ENCODE data around the gene SLC25A11.

SLC25A11 gene

GRCh38 chr17:4893721-4894560 lies 45.9 kb downstream of the SLC25A11 start:
- no peak overlapping the region for H3K4me3 ChIP-seq (replicated peaks in 1 of 2; ENCODE audit: low read depth in 2 of 2, low read length in 2 of 2)
- DNase-seq (ENCODE audit: low read depth in 2 of 2): no peak
- TF ChIP-seq CTCF (IDR thresholded peaks at IDR 0.05; ENCODE audit: low read depth, low read length): no peak

- no peak for DNase-seq (ENCODE audit: low read depth in 2 of 2)
- TF ChIP-seq CTCF (IDR thresholded peaks at IDR 0.05; ENCODE audit: low read depth, low read length): no peak
- H3K4me3 ChIP-seq (replicated peaks in 1 of 2; ENCODE audit: low read depth in 2 of 2, low read length in 2 of 2): no peak overlapping the region
These were observed 46.6 kb downstream of the SLC25A11 start for GRCh38 chr17:4893272-4893671.

GRCh38 chr17:4892499-4893221 lies 47.2 kb downstream of the SLC25A11 start:
- DNase-seq (ENCODE audit: low read depth in 2 of 2): no peak
- H3K4me3 ChIP-seq (replicated peaks in 1 of 2; ENCODE audit: low read depth in 2 of 2, low read length in 2 of 2): no peak overlapping the region
- no peak for TF ChIP-seq CTCF (IDR thresholded peaks at IDR 0.05; ENCODE audit: low read depth, low read length)

- no peak overlapping the region for H3K4me3 ChIP-seq (replicated peaks in 1 of 2; ENCODE audit: low read depth in 2 of 2, low read length in 2 of 2)
- no peak for DNase-seq (ENCODE audit: low read depth in 2 of 2)
- no peak for TF ChIP-seq CTCF (IDR thresholded peaks at IDR 0.05; ENCODE audit: low read depth, low read length)
These were observed 48.1 kb downstream of the SLC25A11 start for GRCh38 chr17:4891411-4892410.

- TF ChIP-seq CTCF (IDR thresholded peaks at IDR 0.05; ENCODE audit: low read depth, low read length): no peak
- H3K4me3 ChIP-seq (replicated peaks in 1 of 2; ENCODE audit: low read depth in 2 of 2, low read length in 2 of 2): no peak overlapping the region
- no peak for DNase-seq (ENCODE audit: low read depth in 2 of 2)
These were observed 52.3 kb downstream of the SLC25A11 start for GRCh38 chr17:4887581-4887980.
